ENCODE measurements around the gene SHISA3.

Gene SHISA3

GRCh38 chr4:42445038-42445437 is 47.8 kb downstream of the SHISA3 start:
- FAIRE-seq (no peak), DNase-seq (ENCODE audit: low spot score) (no peak)

- FAIRE-seq (no peak), DNase-seq (ENCODE audit: low spot score) (no peak)
Observed at GRCh38 chr4:42446823-42447222, 49.5 kb downstream of the SHISA3 start.
